HG03066 (cell line): Measurements from ENCODE around the gene PARD3.

Experiments used
- ATAC-seq: cut with Tn5 transposase; IDR thresholded peaks from one replicate; pipeline ENCODE4 v1.9.1; 2021; ENCODE audit warnings: low read depth; ENCODE audit not compliant: unreplicated experiment

PARD3 gene

DNA sequence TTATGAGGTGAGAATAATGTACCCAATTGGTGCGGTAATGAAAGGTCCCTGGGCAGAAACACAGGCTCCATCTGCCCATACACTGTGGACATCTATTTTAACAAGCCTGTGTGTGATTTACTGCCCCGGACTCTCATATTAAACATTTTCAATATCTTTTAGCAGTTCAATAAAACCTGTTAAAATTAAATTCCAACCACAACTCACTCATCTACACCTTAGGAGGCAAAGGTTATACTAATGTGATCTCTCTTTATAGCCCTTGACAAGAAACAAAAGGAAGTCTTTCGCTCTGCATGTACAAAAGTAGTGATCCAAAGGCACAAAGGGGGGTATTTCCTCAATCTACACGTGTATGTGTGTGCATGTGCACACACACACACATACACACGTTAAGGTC is 186.0 kb downstream of the PARD3 start:
- ATAC-seq = no peak

DNA sequence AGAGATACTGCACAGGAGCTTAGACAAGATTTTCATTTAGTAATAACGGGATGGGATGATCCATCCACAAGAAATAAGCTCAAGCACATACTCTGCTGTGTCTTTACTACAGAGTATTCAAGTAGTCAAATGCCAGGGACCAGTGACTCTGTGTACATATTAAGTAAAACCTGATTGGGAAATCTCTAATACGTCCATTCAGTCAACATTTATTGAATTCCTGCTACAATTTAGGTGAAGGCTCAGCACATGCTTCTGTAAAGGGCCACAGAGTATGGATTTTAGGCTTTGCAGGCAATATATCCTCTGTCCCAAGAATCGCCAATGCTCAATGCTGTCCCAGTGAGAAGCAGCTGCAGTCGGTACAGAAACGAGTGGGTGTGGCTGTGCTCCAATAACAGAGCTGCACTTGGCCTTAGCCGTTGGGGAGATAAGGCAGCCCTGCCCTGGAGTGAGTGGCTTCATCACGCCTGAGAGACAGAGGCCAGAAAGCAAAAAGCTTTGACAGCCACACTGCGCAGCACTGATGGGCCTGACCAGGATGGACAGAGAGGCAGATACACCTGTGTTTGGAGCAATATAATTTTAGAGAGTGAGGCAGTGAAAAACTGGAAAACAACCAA is 186.8 kb downstream of the PARD3 start:
- no peak for ATAC-seq

DNA sequence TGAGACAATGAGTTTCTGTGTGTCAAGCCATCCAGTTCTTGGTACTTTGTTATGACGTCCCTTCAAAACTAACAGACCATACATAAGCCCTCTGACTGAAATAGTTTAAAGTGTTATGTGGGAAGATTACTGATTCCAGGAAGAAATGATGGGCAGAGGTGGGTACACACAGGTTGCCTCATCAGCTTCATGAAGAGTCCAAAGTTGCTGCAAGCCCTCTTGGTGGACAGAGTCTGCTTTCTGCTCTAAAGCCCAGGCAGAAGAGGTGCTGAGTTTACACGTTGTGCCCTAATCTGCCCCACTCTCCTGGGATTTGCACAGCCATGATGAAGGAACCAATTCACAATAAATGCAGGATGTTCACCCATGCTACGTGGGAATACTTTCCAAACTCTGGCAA is 187.4 kb downstream of the PARD3 start:
- no peak for ATAC-seq

DNA sequence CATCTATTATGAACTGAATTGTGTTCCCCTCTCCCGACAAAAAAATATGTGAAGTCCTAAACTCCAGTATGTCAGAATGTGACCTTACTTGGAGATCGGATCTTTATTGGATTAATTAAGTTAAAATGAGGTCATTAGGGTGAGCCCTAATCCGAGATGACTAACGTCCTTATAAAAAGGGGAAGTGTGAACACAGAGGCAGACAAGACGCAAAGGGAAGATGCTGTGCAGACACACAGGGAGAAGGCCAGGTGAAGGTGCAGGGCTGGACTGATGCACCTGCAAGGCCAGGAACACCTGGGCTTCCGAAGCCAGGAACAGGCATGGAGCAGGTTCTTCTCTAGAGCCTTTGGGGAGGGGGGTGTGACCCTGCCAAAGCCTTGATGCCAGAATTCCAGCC is 187.8 kb downstream of the PARD3 start:
- no peak for ATAC-seq

DNA sequence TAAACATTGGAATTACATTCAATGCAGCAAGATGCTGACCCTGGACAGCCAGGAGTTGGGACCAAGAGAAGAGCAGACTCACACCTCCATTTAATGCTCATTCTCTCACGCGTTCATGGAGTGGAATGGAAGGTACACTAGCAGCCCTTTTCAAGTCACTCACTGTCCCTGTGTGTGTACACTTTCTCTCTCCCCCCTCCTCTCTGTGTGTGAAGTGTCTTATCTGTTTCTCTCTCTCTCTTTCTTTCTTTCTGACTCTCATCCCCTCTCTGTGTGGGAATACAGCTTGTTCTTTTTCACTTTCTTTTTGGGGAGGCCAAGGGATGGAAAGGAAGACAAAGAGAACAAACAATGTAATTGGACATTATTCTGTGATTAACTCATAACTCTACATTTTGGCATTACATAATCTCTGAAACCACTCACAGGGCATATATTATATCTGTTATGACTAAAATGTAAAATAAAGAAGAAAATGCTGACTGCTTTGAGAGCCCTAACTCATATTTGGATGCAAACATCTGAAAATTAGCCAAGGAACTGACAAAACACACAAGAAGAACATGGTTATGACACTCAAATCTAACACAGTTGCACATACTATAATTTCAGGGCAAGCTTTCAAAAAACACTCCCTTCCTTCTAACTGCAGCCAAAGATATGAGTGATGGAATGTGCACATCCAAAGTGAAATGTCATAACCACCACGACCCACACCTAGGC is 188.8 kb downstream of the PARD3 start:
- no peak for ATAC-seq

DNA sequence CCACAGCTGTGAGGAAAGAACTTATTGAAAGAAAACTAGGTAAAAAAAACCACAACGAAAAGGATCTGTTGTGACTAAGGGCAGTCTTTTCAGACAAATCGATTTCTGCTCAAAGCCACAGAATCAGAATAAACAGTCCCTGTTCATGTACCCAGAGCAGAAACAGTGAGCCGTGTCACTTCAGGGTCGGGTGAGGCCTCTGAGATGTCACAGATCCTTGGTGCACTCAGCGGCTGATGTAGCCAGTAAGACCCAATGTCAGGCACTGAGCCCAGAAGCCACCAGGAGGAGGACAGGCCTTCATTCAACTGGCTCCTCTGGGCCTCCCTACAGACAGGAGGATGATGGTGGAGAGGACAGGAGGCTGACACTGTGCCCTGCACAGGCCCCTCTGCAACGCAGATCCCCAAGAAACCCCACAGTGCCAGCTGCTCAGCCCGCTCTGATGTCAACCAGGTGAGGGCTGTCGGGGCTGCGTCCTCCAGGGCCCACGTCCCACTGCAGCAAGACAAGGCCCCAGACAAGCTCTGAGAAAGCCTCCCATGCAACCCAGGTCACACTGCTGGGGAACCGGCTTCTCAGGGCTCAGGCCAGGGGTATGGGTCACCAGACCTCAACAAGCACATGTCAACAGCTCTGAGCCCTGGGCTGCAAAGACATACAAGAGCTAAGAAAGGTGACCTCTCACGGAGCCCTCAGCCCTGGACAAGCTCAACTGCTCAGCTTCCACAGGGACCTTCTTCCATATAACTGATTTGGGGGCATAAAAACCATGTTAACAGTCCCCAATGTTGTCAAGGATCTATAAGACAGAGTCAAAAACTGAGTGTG is 190.6 kb downstream of the PARD3 start:
- no peak for ATAC-seq

DNA sequence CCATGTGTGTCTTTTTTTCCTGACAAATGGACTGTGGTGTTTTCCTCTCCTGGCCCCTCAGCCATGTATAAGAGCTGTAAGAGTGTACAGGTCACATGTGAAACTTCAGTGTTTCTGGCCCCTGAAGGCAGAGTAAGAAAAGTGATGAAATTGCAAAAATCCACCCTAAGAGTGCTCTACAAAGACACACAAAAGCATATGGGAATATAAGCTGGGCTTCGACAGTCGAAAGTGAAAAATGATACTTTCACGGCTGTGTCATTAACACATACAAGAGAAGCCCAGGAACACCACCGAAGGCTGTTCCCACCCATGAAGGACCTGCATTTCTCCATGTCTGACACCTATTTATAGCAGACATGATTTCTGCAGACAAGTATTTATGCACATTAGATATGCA is 192.2 kb downstream of the PARD3 start:
- no peak for ATAC-seq

DNA sequence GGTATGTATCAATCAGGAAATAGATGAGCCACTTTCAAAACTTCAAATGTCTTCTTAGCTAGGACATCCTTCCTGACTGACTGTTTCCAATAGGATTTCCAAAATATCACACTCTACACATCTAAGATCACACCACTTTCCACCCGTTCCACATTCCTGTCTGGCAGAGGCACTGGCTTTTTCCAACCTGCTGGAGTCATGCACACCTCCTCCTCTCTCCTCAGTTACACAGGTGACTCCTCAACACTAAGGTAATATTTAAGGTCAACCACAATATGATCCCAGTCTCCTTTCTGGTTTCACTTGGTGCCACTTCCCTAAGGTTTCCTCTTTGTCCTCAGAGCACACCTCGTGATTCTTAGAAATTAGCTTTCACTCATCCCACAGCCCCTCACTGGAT is 196.5 kb downstream of the PARD3 start:
- ATAC-seq = no peak

DNA sequence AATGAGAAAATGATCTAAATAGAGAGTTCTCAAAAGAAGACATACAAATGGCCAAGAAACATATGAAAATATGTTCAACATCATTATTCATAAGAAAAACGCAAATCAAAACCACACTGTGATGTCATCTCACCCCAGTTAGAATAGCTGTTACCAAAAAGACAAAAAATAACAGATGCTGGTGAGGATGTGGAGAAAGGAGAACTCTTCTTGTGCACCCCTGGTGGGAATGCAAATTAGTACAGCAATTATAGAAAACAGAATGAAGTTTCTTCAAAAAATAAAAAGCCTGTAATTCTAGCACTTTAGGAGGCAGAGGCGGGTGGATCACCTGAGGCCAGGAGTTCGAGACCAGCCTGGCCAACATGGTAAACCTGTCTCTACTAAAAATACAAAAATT is 199.3 kb downstream of the PARD3 start:
- ATAC-seq = no peak

DNA sequence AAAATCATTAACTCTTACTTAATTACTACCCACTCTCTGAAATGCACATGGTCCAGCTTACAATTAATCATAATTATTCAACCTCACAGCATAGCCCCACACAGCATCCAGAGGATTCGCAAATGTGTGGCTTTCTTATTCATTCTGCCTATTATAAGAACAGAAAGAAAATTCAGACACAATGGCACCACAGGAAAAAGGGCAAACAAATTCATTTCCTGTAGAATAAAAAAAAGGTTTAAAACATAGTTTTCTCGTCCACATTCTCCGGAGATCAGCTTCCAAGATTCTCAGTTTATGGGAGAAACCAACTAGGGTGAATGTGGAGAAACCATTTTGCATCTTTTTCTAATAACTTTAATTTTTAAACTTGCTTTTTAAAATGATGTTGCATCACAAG is 201.6 kb downstream of the PARD3 start:
- no peak for ATAC-seq

DNA sequence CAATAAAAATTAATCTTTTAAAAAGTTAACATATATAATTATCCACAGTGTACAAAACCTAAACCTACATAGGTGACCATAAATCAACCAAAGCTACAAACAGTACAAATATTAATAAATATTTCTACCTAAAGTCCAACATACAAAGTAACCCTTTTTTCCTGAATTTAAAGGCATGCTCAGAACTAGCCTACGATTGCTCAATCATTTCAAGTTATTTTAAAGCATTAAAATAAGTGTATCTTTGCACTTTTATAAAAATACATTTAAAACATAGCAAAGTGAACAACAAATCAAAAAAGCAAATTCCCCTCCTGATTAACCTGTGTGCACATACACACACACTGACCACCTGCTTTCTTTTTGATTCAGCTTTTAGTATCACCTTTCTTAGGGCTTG is 202.2 kb downstream of the PARD3 start:
- no peak for ATAC-seq

DNA sequence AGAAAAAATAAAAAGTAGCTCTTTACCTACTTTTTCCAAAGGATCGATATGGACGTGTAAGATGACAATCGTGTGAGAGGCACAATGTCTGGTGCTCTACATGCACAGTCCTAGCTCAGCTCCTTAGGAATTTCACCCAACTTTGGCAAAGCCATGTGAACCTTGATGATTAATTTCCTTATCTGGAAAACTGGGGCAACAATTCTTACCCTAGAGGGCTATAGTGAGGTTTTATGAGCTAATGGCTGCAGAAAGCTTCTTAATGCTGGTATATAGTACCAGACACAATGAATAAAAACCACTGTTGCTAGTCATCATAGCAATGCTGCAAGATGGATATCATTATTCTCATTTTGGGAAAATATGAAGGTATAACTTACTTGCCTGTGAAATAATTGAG is 202.7 kb downstream of the PARD3 start:
- no peak for ATAC-seq

DNA sequence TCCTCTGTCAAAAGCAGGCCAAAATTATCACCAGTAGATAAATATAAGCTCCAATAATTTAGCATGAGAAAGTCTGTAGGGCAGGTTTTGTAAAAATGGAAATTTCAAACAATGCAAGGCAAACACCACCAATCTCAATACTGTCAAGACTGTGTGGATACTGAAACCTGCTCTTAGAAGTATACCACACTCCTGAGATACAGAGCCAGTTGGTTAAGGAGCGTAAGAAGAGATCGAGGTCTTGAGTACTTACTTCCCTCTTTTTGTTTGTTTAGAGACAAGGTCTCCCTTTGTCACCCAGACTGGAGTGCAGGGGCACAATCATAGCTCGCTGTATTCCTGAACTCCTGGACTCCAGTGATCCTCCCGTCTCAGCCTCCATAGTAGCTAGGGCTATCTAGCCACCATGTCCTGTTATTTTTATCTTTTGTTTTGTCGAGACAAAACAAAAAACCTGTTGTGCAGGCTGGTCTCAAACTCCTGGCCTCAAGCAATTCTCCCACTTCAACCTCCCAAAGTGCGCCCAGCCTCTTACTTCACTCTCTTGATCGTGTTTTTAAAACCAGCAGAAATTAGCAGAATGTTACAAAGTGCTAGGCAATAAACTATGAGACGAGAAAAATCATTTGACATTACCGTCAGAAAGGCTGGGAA is 205.7 kb downstream of the PARD3 start:
- ATAC-seq = no peak

DNA sequence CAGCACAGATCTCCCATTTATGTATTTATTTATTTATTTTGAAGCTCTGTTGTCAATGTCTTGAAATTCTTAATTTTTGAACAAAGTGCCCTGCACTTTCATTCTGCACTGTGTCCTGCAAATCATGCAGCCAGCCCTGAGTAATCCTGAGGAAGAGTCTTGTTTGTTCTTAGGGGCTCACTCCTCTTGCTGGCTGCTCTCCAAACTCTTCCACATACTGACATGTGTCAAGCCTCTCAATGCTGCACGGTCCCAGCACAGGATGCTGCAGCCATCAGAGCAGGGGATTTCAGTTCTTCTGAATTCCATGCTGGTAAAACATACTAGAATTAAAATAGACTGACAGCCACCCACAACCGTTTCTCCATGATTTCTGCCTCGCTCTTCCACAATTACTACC is 207.2 kb downstream of the PARD3 start:
- ATAC-seq = no peak

DNA sequence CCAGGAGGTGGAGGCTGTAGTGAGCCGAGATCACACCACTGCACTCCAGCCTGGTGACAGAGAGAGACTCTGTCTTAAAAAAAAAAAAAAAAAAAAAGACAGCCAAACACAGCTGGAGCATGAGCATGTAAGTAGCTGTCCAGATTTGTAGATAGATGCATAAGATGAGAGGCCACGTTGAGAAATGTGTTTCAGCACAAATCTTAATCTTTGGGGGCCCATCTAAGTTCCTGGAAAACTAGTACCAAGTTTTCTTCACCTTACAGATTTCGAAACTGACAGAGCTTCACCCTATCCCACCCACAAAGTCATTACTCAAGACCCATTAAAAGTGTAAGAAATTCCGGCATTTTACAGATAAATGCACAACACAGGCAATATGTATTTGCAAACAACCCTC is 208.2 kb downstream of the PARD3 start:
- no peak for ATAC-seq

DNA sequence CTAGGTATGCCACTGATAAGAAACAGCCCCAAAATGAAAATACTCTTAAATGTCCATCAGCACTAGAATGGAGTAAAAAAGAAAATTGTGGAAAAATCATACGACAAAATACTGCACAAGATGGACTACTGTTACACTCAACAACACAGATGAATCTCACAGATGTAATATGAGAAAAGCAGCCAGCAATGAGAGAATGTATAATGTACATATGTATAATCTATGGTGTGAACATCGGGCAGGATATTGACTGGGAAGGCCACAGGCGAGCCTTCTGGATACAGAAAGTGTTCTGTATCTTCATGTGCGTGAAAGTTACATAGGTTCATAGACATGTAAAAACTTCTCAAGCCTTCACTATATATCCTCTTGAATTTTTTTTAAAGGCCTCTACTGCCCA is 212.6 kb downstream of the PARD3 start:
- no peak for ATAC-seq

DNA sequence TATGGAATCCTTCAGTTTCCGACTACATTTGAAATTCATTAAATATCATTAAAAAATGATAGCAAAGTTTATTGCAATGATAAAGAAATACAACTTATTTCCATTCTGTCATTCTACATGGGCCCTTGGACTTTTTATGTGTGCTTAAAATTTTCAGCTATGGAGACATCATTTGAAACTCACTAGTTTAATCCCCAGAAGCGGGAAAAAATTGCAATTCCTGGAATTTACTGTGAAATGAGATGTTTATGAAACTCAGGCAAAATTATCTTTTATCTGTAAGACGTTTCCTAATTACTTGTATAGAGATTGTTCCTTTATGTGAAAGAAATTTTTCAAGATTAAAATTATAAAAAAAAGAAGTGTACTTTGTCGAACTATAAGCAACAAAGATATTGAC is 213.4 kb downstream of the PARD3 start:
- no peak for ATAC-seq

DNA sequence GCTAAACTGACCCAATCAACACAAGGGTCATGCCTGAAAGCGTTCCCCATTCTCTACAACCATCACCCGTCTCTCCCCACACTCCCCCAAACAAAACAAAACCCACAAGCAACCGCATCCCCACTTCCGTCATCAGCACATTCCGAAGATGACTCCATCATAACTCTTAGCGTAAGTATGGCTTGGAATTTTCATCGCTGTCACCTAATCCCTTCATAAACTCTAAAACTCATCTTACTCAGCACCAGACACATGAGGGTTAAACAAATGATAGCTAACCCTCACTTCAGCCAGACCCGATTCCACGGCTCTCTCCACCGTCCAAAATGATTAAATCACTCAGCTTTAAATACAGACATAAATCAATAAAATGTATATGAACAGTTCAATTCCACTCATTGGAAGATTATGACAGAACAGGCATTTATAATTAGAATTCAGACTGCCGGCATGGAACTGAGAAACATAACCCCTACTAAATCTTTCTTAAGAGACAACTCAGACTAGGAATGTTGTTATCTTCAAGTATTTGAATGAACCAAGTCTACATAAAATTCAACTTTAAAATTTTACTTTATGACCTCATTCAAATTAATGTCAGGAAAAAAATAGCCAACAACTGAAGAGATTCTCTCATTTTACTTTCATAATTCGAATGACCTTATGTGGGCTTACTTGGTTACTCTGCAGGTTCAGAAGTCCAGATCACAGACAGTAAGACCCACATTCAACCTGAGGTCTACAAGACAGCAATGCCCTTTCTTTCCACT is 215.9 kb downstream of the PARD3 start:
- ATAC-seq = no peak

DNA sequence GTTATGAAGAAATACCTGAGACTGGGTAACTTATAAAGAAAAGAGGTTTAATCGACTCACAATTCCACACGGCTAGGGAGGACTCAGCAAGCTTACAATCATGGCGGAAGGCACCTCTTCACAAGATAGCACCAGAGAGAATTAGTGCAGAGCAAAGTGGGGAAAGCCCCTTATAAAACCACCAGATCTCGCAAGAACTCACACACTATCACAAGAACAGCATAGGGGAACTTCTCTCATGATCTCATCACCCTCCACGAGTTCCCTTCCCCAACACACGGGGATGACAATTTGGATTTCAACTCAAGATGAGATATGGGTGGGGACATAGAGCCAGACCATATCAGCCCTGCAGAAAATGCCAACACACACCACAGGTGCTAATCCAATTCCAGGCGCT is 218.7 kb downstream of the PARD3 start:
- no peak for ATAC-seq

DNA sequence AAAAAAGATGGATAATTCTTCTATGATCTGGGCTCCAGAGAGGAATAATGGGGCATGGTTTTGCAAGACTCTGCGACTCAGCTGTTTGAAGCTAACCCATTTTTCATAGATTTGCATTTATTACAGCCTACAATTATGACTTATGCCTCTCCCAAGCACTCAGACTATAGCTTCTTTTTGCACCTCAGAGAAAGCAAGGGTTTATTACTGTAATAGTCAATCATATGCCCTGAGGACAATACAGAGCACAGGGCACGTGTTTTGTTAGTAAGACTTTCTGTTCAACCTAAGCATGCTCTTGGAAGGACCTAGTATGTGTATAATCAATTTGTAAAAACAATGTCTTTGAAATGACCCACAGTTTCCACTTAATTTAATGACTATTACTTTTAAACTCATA is 221.2 kb downstream of the PARD3 start:
- ATAC-seq = no peak
